Keratinocyte (primary cell): ENCODE results near the gene SAMD15.

Experiments
- EZH2 ChIP-seq: IDR thresholded peaks from one replicate; pipeline ENCODE4 v1.6.1; 2012; ENCODE audit warnings: inconsistent platforms, mild to moderate bottlenecking, low read length, moderate library complexity
- TF ChIP-seq, protein P1 (sequence below), 3 experiments: IDR thresholded peaks in 1 of 3; conservative IDR thresholded peaks in 1 of 3; optimal IDR thresholded peaks in 1 of 3; 2 replicates in 2 of 3; 3 replicates in 1 of 3; pipeline versions ENCODE3 to v1.5.1; 2011; ENCODE audit warnings: low read length in 3 of 3, mild to moderate bottlenecking in 3 of 3, moderate library complexity in 2 of 3, control low read depth in 1 of 3, inconsistent platforms in 1 of 3; ENCODE audit not compliant: insufficient read depth in 2 of 3; ENCODE audit errors: extremely low read depth in 1 of 3

DNA sequence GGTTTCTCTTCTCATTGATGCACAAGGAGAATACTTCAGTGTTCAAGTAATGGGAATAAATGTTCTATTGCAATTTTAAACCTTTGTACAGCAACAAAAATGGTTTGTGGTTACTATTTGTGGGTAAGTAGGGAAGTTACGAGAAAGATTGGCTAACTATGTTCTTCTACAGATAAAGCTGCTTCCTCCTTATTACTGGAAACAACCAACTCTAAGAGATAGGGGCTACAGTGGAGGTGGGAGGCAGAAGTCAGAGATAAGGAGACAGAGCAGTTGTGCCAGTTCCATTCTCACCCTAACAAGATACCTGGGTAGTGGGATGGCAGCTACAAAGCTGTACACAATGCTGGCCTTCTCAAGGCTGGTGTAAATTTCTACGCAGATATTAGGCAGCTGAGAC lies 30.0 kb downstream of the SAMD15 start:
- TF ChIP-seq, protein P1, sequence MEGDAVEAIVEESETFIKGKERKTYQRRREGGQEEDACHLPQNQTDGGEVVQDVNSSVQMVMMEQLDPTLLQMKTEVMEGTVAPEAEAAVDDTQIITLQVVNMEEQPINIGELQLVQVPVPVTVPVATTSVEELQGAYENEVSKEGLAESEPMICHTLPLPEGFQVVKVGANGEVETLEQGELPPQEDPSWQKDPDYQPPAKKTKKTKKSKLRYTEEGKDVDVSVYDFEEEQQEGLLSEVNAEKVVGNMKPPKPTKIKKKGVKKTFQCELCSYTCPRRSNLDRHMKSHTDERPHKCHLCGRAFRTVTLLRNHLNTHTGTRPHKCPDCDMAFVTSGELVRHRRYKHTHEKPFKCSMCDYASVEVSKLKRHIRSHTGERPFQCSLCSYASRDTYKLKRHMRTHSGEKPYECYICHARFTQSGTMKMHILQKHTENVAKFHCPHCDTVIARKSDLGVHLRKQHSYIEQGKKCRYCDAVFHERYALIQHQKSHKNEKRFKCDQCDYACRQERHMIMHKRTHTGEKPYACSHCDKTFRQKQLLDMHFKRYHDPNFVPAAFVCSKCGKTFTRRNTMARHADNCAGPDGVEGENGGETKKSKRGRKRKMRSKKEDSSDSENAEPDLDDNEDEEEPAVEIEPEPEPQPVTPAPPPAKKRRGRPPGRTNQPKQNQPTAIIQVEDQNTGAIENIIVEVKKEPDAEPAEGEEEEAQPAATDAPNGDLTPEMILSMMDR (optimal IDR thresholded peaks at IDR 0.05 in 1 of 3, IDR thresholded peaks at IDR 0.05 in 1 of 3, conservative IDR thresholded peaks at IDR 0.05 in 1 of 3; ENCODE audit: extremely low read depth in 1 of 3, insufficient read depth in 2 of 3, low read length in 3 of 3) = no peak
- TF ChIP-seq EZH2 = no peak
